Measurements from ENCODE around the gene PDX1. TPM values are rescaled to one million over a fixed set of nuclear protein-coding genes. Genes with fewer than 3 reads are reported as not detected.

Gene PDX1
- polyA plus RNA-seq, 1 donor from 2014 or later, result not detected

DNA sequence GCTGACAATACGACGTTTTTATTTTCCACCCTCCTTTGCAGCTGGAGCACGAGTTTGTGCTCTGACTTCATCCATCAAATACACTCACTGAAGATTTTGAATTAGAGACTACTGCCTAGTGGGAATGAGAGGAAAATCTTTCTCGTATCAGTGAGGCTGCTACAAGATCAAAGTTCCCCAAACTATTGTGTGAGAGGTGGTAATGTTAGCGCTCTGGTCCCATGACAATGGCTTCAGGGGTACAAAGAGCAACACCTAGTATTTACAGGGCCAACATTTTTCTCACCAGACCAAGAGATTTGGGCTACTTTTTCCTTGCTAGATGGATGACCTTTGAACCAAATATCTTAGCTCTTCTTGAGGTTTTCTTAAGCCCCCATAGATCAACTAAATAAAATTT, 30.3 kb upstream of the PDX1 start:
- no peak overlapping the region for H3K4me2 ChIP-seq (ENCODE audit: low read length)
- no peak overlapping the region for H3K27ac ChIP-seq (ENCODE audit: low read length)
- H3K9ac ChIP-seq (ENCODE audit: low read length), result no peak overlapping the region
- H3K9me3 ChIP-seq (ENCODE audit: low read length), result no peaks in the 10 kb centered on the region
- H3F3A ChIP-seq (ENCODE audit: insufficient read depth, low read length, poor library complexity, severe bottlenecking), result no peaks in the 10 kb centered on the region
- no peak for TF ChIP-seq MXI1 (conservative IDR thresholded peaks at IDR 0.05; ENCODE audit: poor library complexity, severe bottlenecking)
- no peak for TF ChIP-seq SMC3 (conservative IDR thresholded peaks at IDR 0.05; ENCODE audit: poor library complexity)
- H3K79me2 ChIP-seq (replicated peaks; ENCODE audit: insufficient read depth, low read length), result no peaks in the 10 kb centered on the region
- no peaks in the 10 kb centered on the region for H3K9me2 ChIP-seq (ENCODE audit: insufficient read depth, low read length)
- H3K36me3 ChIP-seq (ENCODE audit: insufficient read depth, low read length), result no peaks in the 10 kb centered on the region
- H3K4me3 ChIP-seq (ENCODE audit: low read length), result no peak overlapping the region
- H4K20me1 ChIP-seq (ENCODE audit: insufficient read depth), result no peaks in the 10 kb centered on the region
- no peaks in the 10 kb centered on the region for H3K27me3 ChIP-seq (ENCODE audit: insufficient read depth, low read depth, low read length)
- no peak overlapping the region for H2AFZ ChIP-seq (ENCODE audit: low read depth, low read length)

DNA sequence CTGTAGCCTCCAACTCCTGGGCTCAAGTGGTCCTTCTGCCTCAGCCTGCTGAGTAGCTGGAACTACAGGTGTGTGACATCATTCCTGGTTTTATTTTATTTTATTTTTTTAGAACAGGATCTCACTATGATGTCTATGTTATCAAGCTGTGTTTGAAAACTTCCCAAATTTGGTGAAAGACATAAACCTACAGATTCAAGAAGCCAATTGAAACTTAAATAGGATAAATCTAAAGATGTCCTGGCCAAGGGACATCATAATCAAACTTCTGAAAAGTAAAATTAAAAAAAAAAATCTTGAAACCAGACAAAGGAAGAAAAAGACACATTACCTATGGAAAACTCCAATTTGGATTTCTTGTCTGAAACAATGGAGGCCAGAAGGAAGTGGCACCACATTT, 23.1 kb upstream of the PDX1 start:
- no peak overlapping the region for H3K4me2 ChIP-seq (ENCODE audit: low read length)
- peaks cover 4% of the 10 kb centered on the region for H3K27me3 ChIP-seq (ENCODE audit: insufficient read depth, low read depth, low read length)
- H3K27ac ChIP-seq (ENCODE audit: low read length), result no peak overlapping the region
- no peaks in the 10 kb centered on the region for H3K79me2 ChIP-seq (replicated peaks; ENCODE audit: insufficient read depth, low read length)
- no peaks in the 10 kb centered on the region for H3K9me3 ChIP-seq (ENCODE audit: low read length)
- H3K9me2 ChIP-seq (ENCODE audit: insufficient read depth, low read length), result no peaks in the 10 kb centered on the region
- H2AFZ ChIP-seq (ENCODE audit: low read depth, low read length), result no peak overlapping the region
- no peaks in the 10 kb centered on the region for H3K36me3 ChIP-seq (ENCODE audit: insufficient read depth, low read length)
- H3K9ac ChIP-seq (ENCODE audit: low read length), result no peak overlapping the region
- H4K20me1 ChIP-seq (ENCODE audit: insufficient read depth), result no peaks in the 10 kb centered on the region
- TF ChIP-seq EZH2 (IDR thresholded peaks at IDR 0.05; ENCODE audit: borderline replicate concordance, insufficient read depth, low read length, poor library complexity, severe bottlenecking), result no peak
- no peak for TF ChIP-seq POLR2AphosphoS5 (IDR thresholded peaks at IDR 0.05)
- TF ChIP-seq MXI1 (conservative IDR thresholded peaks at IDR 0.05; ENCODE audit: poor library complexity, severe bottlenecking), result no peak
- TF ChIP-seq, protein P1, sequence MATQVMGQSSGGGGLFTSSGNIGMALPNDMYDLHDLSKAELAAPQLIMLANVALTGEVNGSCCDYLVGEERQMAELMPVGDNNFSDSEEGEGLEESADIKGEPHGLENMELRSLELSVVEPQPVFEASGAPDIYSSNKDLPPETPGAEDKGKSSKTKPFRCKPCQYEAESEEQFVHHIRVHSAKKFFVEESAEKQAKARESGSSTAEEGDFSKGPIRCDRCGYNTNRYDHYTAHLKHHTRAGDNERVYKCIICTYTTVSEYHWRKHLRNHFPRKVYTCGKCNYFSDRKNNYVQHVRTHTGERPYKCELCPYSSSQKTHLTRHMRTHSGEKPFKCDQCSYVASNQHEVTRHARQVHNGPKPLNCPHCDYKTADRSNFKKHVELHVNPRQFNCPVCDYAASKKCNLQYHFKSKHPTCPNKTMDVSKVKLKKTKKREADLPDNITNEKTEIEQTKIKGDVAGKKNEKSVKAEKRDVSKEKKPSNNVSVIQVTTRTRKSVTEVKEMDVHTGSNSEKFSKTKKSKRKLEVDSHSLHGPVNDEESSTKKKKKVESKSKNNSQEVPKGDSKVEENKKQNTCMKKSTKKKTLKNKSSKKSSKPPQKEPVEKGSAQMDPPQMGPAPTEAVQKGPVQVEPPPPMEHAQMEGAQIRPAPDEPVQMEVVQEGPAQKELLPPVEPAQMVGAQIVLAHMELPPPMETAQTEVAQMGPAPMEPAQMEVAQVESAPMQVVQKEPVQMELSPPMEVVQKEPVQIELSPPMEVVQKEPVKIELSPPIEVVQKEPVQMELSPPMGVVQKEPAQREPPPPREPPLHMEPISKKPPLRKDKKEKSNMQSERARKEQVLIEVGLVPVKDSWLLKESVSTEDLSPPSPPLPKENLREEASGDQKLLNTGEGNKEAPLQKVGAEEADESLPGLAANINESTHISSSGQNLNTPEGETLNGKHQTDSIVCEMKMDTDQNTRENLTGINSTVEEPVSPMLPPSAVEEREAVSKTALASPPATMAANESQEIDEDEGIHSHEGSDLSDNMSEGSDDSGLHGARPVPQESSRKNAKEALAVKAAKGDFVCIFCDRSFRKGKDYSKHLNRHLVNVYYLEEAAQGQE (IDR thresholded peaks at IDR 0.05; ENCODE audit: borderline replicate concordance), result no peak
- TF ChIP-seq SMC3 (conservative IDR thresholded peaks at IDR 0.05; ENCODE audit: poor library complexity), result no peak
- no peak for TF ChIP-seq RAD21 (conservative IDR thresholded peaks at IDR 0.05)
- TF ChIP-seq, protein P2, sequence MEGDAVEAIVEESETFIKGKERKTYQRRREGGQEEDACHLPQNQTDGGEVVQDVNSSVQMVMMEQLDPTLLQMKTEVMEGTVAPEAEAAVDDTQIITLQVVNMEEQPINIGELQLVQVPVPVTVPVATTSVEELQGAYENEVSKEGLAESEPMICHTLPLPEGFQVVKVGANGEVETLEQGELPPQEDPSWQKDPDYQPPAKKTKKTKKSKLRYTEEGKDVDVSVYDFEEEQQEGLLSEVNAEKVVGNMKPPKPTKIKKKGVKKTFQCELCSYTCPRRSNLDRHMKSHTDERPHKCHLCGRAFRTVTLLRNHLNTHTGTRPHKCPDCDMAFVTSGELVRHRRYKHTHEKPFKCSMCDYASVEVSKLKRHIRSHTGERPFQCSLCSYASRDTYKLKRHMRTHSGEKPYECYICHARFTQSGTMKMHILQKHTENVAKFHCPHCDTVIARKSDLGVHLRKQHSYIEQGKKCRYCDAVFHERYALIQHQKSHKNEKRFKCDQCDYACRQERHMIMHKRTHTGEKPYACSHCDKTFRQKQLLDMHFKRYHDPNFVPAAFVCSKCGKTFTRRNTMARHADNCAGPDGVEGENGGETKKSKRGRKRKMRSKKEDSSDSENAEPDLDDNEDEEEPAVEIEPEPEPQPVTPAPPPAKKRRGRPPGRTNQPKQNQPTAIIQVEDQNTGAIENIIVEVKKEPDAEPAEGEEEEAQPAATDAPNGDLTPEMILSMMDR (IDR thresholded peaks at IDR 0.05; ENCODE audit: poor library complexity, severe bottlenecking), result no peak
- no peak for TF ChIP-seq EP300 (conservative IDR thresholded peaks at IDR 0.05; ENCODE audit: poor library complexity, severe bottlenecking)
- no peak for TF ChIP-seq TAF1 (IDR thresholded peaks at IDR 0.05; ENCODE audit: low read depth)
- no peak overlapping the region for H3K4me3 ChIP-seq (ENCODE audit: low read length)
- no peaks in the 10 kb centered on the region for H3F3A ChIP-seq (ENCODE audit: insufficient read depth, low read length, poor library complexity, severe bottlenecking)

DNA sequence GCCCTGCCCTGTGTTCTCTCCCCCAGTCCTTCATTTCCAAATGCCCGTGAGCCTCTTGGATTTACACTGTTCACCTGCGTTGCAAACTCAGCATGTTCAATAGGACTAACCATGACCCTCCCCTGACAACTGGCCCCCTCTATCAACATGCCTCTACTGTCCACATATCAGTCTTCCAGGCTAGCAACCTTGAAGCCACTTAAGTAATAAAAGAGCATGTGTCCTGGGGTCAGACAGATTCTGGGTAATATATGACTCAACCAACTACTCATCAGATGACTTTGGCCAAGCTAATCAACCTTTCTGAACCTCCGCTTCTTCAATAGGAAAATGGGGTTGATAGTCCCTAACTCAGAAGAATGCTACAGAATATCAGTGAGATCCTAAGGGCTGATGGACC, 15.1 kb upstream of the PDX1 start:
- H3K27me3 ChIP-seq (ENCODE audit: insufficient read depth, low read depth, low read length), result peaks cover 35% of the 10 kb centered on the region
- no peak for TF ChIP-seq POLR2AphosphoS5 (IDR thresholded peaks at IDR 0.05)
- no peak for TF ChIP-seq TAF1 (IDR thresholded peaks at IDR 0.05; ENCODE audit: low read depth)
- TF ChIP-seq RAD21 (conservative IDR thresholded peaks at IDR 0.05), result no peak

More for the DNA sequence above, 15.1 kb upstream of the PDX1 start:
- H2AFZ ChIP-seq (ENCODE audit: low read depth, low read length), result no peak overlapping the region
- no peaks in the 10 kb centered on the region for H3K9me2 ChIP-seq (ENCODE audit: insufficient read depth, low read length)
- H3F3A ChIP-seq (ENCODE audit: insufficient read depth, low read length, poor library complexity, severe bottlenecking), result no peaks in the 10 kb centered on the region
- H4K20me1 ChIP-seq (ENCODE audit: insufficient read depth), result no peaks in the 10 kb centered on the region
- H3K36me3 ChIP-seq (ENCODE audit: insufficient read depth, low read length), result no peaks in the 10 kb centered on the region
- H3K4me3 ChIP-seq (ENCODE audit: low read length), result no peak overlapping the region
- H3K79me2 ChIP-seq (replicated peaks; ENCODE audit: insufficient read depth, low read length), result no peaks in the 10 kb centered on the region
- no peak overlapping the region for H3K4me2 ChIP-seq (ENCODE audit: low read length)
- H3K27ac ChIP-seq (ENCODE audit: low read length), result no peak overlapping the region
- H3K9ac ChIP-seq (ENCODE audit: low read length), result no peak overlapping the region
- H3K9me3 ChIP-seq (ENCODE audit: low read length), result no peaks in the 10 kb centered on the region
